H9 (cell line): ENCODE data around the gene OR6K2. TPM values are rescaled to one million over a fixed set of nuclear protein-coding genes. Genes with fewer than 3 reads are reported as not detected.

Experiments
- DNase-seq: peaks from one replicate; pipeline ENCODE4 v3.0.0-alpha.2; 2017
- H2AFZ ChIP-seq: one replicate; pipeline ENCODE4 v1.6.1; 2013; ENCODE audit warnings: mild to moderate bottlenecking, low read length, control low read depth, moderate library complexity
- H2AK5ac ChIP-seq: 2 replicates; pipeline ENCODE4 v1.6.1; 2013; ENCODE audit warnings: low read length, control low read depth, mixed read lengths; ENCODE audit not compliant: insufficient read length
- H2BK120ac ChIP-seq: one replicate; pipeline ENCODE4 v1.6.1; 2013; ENCODE audit warnings: low read depth, mild to moderate bottlenecking, low read length, control low read depth, inconsistent platforms; ENCODE audit not compliant: poor library complexity, severe bottlenecking
- H2BK12ac ChIP-seq: 2 replicates; pipeline ENCODE4 v1.6.1; 2013; ENCODE audit warnings: low read length, control low read depth, mixed read lengths, low read depth; ENCODE audit not compliant: insufficient read length
- H2BK15ac ChIP-seq: 2 replicates; pipeline ENCODE4 v1.6.1; 2013; ENCODE audit warnings: low read depth, low read length, control low read depth
- H2BK20ac ChIP-seq: one replicate; pipeline ENCODE4 v1.6.1; 2013; ENCODE audit warnings: low read depth, mild to moderate bottlenecking, low read length, control low read depth, inconsistent platforms; ENCODE audit not compliant: poor library complexity, severe bottlenecking
- H2BK5ac ChIP-seq: 2 replicates; pipeline ENCODE4 v1.6.1; 2013; ENCODE audit warnings: low read length, control low read depth, mixed read lengths; ENCODE audit not compliant: insufficient read length
- H3K14ac ChIP-seq: 2 replicates; pipeline ENCODE4 v1.6.1; 2013; ENCODE audit warnings: low read length, control low read depth; ENCODE audit not compliant: insufficient read depth
- H3K18ac ChIP-seq: 2 replicates; pipeline ENCODE4 v1.6.1; 2013; ENCODE audit warnings: low read depth, mild to moderate bottlenecking, mixed read lengths, low read length, control low read depth; ENCODE audit not compliant: insufficient read length
- H3K23ac ChIP-seq: 2 replicates; pipeline ENCODE4 v1.6.1; 2013; ENCODE audit warnings: low read length, control low read depth, mixed read lengths, low read depth; ENCODE audit not compliant: insufficient read length
- H3K23me2 ChIP-seq: 2 replicates; pipeline ENCODE4 v1.6.1; 2013; ENCODE audit warnings: low read depth, mild to moderate bottlenecking, mixed read lengths, low read length, control low read depth; ENCODE audit not compliant: insufficient read length, poor library complexity, severe bottlenecking
- H3K27ac ChIP-seq: 2 replicates; pipeline ENCODE4 v1.5.1; 2013; ENCODE audit warnings: low read length, control low read depth, mixed read lengths, low read depth; ENCODE audit not compliant: insufficient read length
- H3K27me3 ChIP-seq: 2 replicates; pipeline ENCODE4 v1.6.1; 2013; ENCODE audit warnings: low read length, control low read depth, inconsistent platforms; ENCODE audit not compliant: insufficient read depth
- H3K4ac ChIP-seq: 2 replicates; pipeline ENCODE4 v1.6.1; 2013; ENCODE audit warnings: low read depth, mild to moderate bottlenecking, control low read depth, inconsistent platforms, low read length, moderate library complexity
- H3K4me1 ChIP-seq: 2 replicates; pipeline ENCODE4 v1.6.1; 2013; ENCODE audit warnings: low read length, control low read depth, inconsistent platforms; ENCODE audit not compliant: insufficient read depth
- H3K4me2 ChIP-seq: 2 replicates; pipeline ENCODE4 v1.6.1; 2013; ENCODE audit warnings: low read length, control low read depth, mixed read lengths; ENCODE audit not compliant: insufficient read length, insufficient read depth
- H3K56ac ChIP-seq: 2 replicates; pipeline ENCODE4 v1.6.1; 2013; ENCODE audit warnings: low read depth, mild to moderate bottlenecking, mixed read lengths, low read length, control low read depth; ENCODE audit not compliant: insufficient read length
- H3K79me1 ChIP-seq: 2 replicates; pipeline ENCODE4 v1.6.1; 2013; ENCODE audit warnings: low read depth, mild to moderate bottlenecking, moderate library complexity, low read length, control low read depth, inconsistent platforms; ENCODE audit not compliant: insufficient read depth, poor library complexity, severe bottlenecking
- H3K79me2 ChIP-seq: 2 replicates; pipeline ENCODE4 v1.6.1; 2013; ENCODE audit warnings: low read length, control low read depth, inconsistent platforms; ENCODE audit not compliant: insufficient read depth
- H3K9ac ChIP-seq: 2 replicates; pipeline ENCODE4 v1.6.1; 2013; ENCODE audit warnings: low read length, control low read depth, mixed read lengths; ENCODE audit not compliant: insufficient read length; ENCODE audit errors: extremely low read depth
- H3K9me3 ChIP-seq: one replicate; pipeline ENCODE4 v1.6.1; 2013; ENCODE audit warnings: low read depth, low read length, inconsistent platforms; ENCODE audit not compliant: control insufficient read depth
- H3T11ph ChIP-seq: one replicate; pipeline ENCODE4 v1.6.1; 2013; ENCODE audit warnings: mild to moderate bottlenecking, low read length, control low read depth, inconsistent platforms
- H4K20me1 ChIP-seq: one replicate; pipeline ENCODE4 v1.6.1; 2013; ENCODE audit not compliant: control insufficient read depth, insufficient read length, insufficient read depth
- H4K5ac ChIP-seq: 2 replicates; pipeline ENCODE4 v1.6.1; 2013; ENCODE audit warnings: low read depth, mild to moderate bottlenecking, mixed read lengths, low read length, control low read depth; ENCODE audit not compliant: insufficient read length
- H4K8ac ChIP-seq: replicated peaks from 2 replicates; pipeline ENCODE4 v1.6.1; 2013; ENCODE audit warnings: low read length, control low read depth, mixed read lengths, low read depth; ENCODE audit not compliant: insufficient read length
- H4K91ac ChIP-seq: 2 replicates; pipeline ENCODE4 v1.6.1; 2013; ENCODE audit warnings: low read depth, mild to moderate bottlenecking, moderate library complexity, mixed read lengths, low read length, control low read depth; ENCODE audit not compliant: insufficient read length
- H3K27ac Mint-ChIP-seq, 3 experiments: 2 replicates in 2 of 3; 3 replicates in 1 of 3; pipeline ENCODE4 v1.8.0; 2020 to 2021; ENCODE audit warnings: mixed read lengths in 3 of 3, mild to moderate bottlenecking in 1 of 3, moderate library complexity in 1 of 3
- H3K27me3 Mint-ChIP-seq: 2 replicates; pipeline ENCODE4 v1.8.0; 2021; ENCODE audit warnings: low read depth, mild to moderate bottlenecking, moderate library complexity, mixed read lengths
- H3K36me3 Mint-ChIP-seq, 3 experiments: 2 replicates in 2 of 3; 3 replicates in 1 of 3; pipeline ENCODE4 v1.8.0; 2020 to 2021; ENCODE audit warnings: low read depth in 3 of 3, mixed read lengths in 3 of 3; ENCODE audit not compliant: insufficient read depth in 1 of 3
- H3K4me1 Mint-ChIP-seq, 2 experiments: 2 replicates each; pipeline ENCODE4 v1.8.0; 2020; ENCODE audit warnings: mixed read lengths in 2 of 2
- H3K4me3 Mint-ChIP-seq, 2 experiments: 2 replicates in 1 of 2; 3 replicates in 1 of 2; pipeline ENCODE4 v1.8.0; 2020 to 2021; ENCODE audit warnings: mild to moderate bottlenecking in 2 of 2, mixed read lengths in 2 of 2, moderate library complexity in 1 of 2
- H3K9me3 Mint-ChIP-seq, 2 experiments: 2 replicates in 1 of 2; 3 replicates in 1 of 2; pipeline ENCODE4 v1.8.0; 2020; ENCODE audit warnings: mild to moderate bottlenecking in 2 of 2, mixed read lengths in 2 of 2, moderate library complexity in 1 of 2
- WGBS: extraction: QIAGEN DNeasy Blood & Tissue Kit; methylation state at CpG from one replicate; pipeline ENCODE4 v1.1.7; 2013; ENCODE audit warnings: missing lambda C conversion rate, low lambda C conversion rate, mixed read lengths; ENCODE audit not compliant: insufficient read length; ENCODE audit errors: extremely low coverage; 5-methylcytosine and 5-hydroxymethylcytosine counted together
- total RNA-seq: library from RNA; stranded (reverse); gene quantifications from 2 replicates; pipeline ENCODE4 v1.2.1, GENCODE V29; 2021
- TF ChIP-seq, protein P1 (sequence below): fragments of 200-600 bp; sonication (generic); conservative IDR thresholded peaks from 3 replicates; pipeline ENCODE4 v1.8.0; 2021; ENCODE audit warnings: antibody characterized with exemption, mild to moderate bottlenecking

The OR6K2 gene
- total RNA-seq, 1 experiment from 2014 or later, result not detected

- no peak overlapping the region for H2BK12ac ChIP-seq
- H2BK20ac ChIP-seq, result no peak overlapping the region
- H3K27me3 ChIP-seq, result no peaks in the 10 kb centered on the region
- no peak overlapping the region for H2BK120ac ChIP-seq
- no peak overlapping the region for H3K4me2 ChIP-seq
- no peak overlapping the region for H4K91ac ChIP-seq
- H3K4ac ChIP-seq, result no peak overlapping the region
- no peak for DNase-seq
- H3K9me3 ChIP-seq, result no peaks in the 10 kb centered on the region
- no peaks in the 10 kb centered on the region for H4K20me1 ChIP-seq
- H3K36me3 Mint-ChIP-seq, result no peaks in the 10 kb centered on the region
- no peaks in the 10 kb centered on the region for H3K4me1 Mint-ChIP-seq
- no peaks in the 10 kb centered on the region; the same call in 1 of the 2 replicates for H3K27me3 Mint-ChIP-seq
- H3K27ac Mint-ChIP-seq, result no peak overlapping the region; a peak in 1 of 7 replicates
- no peak overlapping the region for H2BK15ac ChIP-seq
- no peak overlapping the region for H4K8ac ChIP-seq
- no peak overlapping the region for H3K14ac ChIP-seq
- H3K56ac ChIP-seq, result no peak overlapping the region
- no peak overlapping the region for H3K23ac ChIP-seq
- H2AFZ ChIP-seq, result no peak overlapping the region
- no peaks in the 10 kb centered on the region for H3K79me2 ChIP-seq
- H3K9me3 Mint-ChIP-seq, result no peaks in the 10 kb centered on the region
- H3K9ac ChIP-seq, result no peak overlapping the region
- no peaks in the 10 kb centered on the region for H3K4me1 ChIP-seq
- no peaks in the 10 kb centered on the region for H3K23me2 ChIP-seq
- no peak overlapping the region for H3T11ph ChIP-seq
- H3K18ac ChIP-seq, result no peak overlapping the region
- no peak overlapping the region for H3K27ac ChIP-seq
- no peaks in the 10 kb centered on the region for H3K79me1 ChIP-seq
- TF ChIP-seq, protein P1, sequence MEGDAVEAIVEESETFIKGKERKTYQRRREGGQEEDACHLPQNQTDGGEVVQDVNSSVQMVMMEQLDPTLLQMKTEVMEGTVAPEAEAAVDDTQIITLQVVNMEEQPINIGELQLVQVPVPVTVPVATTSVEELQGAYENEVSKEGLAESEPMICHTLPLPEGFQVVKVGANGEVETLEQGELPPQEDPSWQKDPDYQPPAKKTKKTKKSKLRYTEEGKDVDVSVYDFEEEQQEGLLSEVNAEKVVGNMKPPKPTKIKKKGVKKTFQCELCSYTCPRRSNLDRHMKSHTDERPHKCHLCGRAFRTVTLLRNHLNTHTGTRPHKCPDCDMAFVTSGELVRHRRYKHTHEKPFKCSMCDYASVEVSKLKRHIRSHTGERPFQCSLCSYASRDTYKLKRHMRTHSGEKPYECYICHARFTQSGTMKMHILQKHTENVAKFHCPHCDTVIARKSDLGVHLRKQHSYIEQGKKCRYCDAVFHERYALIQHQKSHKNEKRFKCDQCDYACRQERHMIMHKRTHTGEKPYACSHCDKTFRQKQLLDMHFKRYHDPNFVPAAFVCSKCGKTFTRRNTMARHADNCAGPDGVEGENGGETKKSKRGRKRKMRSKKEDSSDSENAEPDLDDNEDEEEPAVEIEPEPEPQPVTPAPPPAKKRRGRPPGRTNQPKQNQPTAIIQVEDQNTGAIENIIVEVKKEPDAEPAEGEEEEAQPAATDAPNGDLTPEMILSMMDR, result no peak
- H3K4me3 Mint-ChIP-seq, result no peak overlapping the region
- H4K5ac ChIP-seq, result no peak overlapping the region
- H2BK5ac ChIP-seq, result no peak overlapping the region
- WGBS, result no CpG with 5 or more reads among the region's 4 CpGs
- no peak overlapping the region for H2AK5ac ChIP-seq
These were observed 31.3 kb upstream of the OR6K2 start for GRCh38 chr1:158731707-158732106.
